Stimulated activated CD8-positive, alpha-beta memory T cell treated with anti-CD3 and anti-CD28 coated beads, Interleukin-15, amount 100 ng/mL, for 4 hours (primary cell): ENCODE measurements around the gene HOXB5.

Experiments
- DNase-seq, 2 donors: peaks; one replicate each; pipeline ENCODE4 v3.0.0-alpha.2; 2020; ENCODE audit warnings: low read depth in 2 of 2

The HOXB5 gene

DNA sequence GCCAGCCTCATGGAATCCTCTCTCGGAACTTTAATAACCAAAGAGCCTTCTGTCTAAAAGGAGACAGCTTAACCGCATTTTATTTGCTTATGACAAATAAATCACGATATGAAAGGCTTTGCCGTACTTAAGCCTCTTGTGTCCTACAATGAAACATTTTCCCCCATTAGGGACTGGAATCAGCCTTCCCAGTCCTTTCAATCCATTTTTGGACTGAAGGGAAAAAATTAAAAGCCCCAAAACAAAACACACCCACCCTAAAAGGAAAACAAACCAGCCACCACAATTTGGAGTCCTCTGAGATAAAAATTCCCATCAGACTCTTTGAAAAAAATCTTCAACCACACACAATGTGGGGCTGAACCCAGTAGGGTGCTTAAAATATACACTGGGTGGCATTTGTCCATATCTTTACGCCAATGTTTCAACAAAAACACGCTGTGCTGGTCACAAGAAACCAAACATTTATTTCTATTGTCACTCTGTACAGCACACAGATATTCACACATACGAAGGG is 18.5 kb downstream of the HOXB5 start:
- DNase-seq = no peak

DNA sequence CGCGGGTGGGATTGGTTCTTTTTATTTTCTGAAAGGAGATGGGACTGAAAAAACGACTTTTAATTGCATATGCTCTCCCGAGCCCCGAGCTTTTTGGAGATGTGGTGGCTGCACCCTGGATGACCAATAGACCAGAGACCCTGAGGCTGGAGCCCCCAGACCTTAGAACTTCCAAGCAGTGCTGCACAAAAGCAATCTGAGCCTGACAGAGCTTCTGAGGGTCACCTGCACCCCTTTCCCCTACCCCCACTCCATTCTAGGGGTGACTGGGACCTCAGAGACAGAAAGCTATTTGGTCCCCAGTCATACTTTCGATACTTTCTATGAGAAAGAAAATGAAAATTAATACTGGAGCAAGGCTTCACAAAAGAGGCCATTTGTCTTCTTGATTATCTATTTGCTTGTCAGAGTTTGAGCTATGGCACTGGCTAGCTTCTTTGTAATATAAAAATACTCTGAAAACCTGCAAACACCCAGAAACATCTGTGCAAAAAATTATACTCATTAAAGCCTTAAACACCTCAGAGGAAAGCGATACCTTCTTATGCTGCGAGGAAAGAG is 19.0 kb downstream of the HOXB5 start:
- DNase-seq = no peak

DNA sequence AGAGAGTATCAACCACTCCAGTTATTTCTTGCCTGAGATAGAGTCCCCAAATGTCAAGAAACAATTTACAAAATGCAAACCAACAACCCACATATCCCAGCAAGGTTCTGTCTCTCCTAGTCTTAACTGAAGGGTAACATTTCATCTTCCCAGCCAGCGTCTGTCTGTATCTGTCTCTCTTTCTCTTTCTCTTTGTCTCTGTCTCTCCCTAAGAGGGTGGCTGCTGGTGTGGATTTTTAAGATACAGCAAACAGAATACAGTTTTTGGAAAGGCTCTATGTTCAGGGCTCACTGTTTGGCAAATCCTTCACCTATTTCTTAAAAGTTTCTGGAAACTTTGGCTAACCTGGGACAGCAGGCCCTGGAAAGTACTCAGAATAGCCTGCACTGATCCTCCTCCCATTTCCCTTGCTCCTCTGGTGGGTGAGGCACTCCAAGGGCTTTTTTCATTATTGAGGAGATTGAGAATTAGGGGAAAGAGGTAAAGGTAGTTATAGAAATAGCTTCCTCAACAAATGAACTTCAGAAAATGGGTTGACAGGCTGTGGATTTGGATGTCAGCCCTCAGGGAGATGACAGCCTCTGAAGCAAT is 21.7 kb downstream of the HOXB5 start:
- no peak for DNase-seq

- no peak for DNase-seq
These were observed 22.4 kb downstream of the HOXB5 start for GRCh38 chr17:48571024-48571818.

DNA sequence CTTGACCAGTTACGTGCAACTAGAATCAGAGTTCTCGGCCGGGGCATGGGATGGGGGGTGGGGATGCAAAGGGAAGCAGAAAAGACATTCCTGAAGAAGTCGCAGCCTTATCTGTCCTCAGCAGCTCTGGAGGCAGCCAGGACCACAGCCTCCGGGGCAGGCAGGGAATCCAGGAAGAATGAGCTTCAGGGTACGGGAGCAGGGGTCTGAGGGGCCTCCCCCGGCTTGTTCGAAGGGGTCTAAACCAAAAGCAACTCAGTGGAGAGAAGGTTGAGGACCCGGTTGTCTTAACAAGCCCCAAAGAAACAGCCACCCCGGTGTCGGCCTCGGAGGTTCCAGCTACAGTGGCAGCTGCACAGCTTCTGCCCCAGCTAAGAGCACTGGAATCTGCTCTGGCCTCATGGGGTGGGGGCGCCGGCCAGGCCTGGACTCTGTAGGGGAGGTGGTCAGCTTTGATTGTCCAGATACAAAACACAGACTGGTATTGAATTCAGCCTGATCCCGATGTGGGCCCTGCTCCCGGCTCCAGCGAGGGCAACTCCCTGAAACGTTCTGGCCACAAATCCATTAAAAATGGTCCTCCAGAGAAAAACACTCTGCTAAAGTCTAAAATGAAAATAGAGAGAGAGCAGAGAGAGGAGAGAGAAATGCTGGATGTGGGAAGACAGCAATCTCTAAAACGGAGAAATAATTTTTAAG is 23.1 kb downstream of the HOXB5 start:
- DNase-seq = no peak

DNA sequence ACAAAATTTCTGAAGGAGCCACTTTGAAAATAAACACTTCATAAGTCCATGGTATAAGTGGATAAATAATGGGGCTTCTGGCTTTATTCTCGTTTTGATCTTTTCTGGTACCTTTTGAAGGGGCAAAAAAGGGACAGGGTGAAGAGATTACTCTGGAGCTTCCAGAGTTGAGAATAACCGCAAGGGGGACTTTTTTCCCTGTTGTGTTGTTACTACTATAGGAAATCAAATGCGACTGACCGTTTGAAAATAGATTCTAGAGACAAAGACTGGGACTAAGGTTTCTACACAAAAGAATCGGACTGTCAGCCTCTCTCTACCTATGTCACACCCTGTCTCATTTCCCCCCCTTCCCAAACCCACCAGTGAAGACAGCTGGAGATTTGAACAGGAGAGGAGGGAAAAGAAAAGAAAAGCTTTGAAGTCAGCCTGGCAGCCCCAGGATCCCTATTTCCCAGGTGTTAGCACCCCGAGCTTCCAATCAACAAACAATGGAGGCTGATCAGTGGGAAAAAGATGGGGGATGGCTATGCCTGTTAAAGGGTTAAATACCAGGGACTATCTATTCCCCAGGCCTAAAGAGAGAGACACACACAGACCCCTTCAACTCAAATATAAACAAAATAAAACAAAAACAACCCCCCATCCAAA is 23.8 kb downstream of the HOXB5 start:
- DNase-seq = no peak

- no peak for DNase-seq
These were observed 24.4 kb downstream of the HOXB5 start for GRCh38 chr17:48569240-48569582.

GRCh38 chr17:48568499-48569239 is 24.9 kb downstream of the HOXB5 start:
- no peak for DNase-seq

GRCh38 chr17:48567646-48568354 is 25.8 kb downstream of the HOXB5 start:
- no peak for DNase-seq

GRCh38 chr17:48567209-48567608 is 26.4 kb downstream of the HOXB5 start:
- DNase-seq = no peak

- DNase-seq = no peak
These were observed 26.9 kb downstream of the HOXB5 start for GRCh38 chr17:48566717-48567116.

DNA sequence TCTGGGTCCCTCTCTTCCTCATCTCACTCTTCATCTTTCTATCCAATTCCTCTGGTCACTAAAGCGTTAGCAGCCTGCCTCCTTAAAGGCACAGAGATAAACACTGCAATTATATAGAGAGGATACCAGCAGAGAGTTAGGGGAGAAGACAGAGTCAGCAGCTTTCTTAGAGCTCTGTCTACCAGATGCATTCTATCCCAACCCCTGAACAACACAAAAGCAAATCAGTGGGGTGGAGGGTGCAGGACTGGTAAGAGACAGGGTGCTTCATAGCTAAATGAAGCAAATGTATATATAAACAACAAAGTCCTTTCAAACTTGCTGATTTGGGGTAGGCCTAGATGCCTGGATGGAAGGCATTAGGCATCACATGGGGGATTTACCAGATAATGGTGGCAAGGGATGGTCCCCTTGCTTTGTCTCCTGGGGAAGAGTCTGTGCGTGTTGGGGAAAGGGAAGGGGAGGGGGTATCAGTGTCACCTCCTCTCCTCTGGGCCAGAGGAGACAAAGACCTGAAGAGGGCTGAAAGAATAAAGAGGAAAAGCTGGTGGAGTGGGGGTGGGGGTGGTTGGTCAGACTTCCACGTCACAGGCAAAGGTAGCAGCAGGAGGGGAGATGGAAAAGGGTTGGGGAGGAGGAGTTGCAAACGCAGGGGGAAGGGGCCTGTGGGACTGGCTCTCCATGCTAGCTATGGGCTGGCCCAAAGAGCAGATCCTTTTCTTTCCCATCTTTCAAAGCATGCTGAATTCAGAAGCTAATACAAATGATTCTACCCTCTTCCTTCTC is 27.5 kb downstream of the HOXB5 start:
- no peak for DNase-seq

GRCh38 chr17:48565022-48565554 is 28.5 kb downstream of the HOXB5 start:
- DNase-seq = no peak

DNA sequence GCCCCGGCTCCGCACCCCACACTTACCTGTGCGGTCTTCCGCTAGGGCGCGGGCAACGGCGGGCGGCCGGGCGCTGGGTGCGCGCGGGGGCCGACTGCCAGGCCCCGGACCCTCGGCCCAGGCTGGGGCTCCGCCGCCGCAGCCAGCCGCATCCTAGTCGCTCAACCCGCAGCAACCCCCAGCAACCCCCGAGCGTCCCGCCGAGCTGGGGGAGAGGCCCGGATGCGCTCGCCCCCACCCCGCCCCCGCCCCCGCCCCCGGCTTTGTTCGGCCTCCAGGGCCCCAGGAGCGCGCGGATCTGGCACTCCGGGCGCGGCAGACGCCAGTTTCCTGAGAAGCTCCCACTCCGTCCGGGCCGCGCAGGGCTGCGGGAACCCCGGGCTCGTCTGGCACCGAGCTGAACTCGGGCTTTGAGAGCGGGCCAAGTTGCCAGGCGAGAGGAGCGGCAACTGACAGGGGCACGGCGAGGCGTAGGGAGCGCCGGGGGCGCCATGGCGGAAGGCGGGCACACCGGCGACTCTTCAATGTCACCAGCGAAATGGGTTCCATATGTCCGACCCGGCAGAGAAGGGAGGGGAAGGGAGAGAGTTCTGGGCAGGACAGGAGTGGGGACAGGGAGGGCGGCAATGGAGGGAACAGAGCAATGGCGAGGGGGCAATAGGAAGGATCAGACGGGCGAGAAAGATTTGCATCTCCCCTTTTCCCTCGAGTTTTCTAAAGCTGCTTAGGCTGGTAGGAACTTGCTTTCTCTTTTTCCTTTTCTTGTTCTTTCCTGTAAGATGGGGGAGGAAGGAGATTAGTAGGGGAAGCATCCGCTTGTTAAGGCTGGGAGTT is 29.2 kb downstream of the HOXB5 start:
- DNase-seq = no peak

DNA sequence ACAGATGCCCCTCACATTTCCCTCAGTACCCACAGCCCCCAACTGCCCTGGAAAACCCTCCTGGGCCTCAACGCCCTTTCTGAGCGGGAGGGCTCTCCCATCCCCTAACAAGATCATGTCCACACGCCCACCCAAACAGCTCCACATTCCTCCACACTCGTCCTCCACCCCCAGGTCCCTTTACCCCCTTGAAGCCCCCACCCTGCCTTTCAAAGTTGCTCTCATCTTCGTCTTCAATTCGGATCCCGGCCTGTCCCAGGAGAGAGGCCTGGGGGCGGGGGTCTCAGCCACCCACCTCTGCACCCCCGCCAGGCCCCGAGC is 29.8 kb downstream of the HOXB5 start:
- no peak for DNase-seq

DNA sequence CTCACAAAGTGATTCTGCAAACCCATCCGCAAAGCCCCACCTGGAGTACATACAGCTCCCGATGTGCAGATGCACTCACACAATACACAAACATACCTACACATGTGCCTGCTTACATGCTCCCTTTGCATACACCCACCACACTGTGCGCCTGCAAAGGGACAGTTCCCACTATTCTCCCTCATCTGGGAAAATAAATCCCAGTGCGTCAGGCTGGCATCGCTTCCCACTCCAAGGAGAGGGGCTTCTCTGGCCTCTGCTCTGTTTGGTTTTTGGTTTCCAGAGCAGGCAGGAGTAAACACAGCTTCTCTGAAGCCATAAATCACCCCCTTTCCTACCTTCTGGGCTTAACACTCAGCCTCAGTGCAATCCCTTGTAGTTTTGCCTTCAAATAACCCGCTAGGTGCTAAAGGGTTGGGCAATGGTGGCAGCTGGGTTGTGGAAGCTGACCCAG is 30.2 kb downstream of the HOXB5 start:
- DNase-seq = no peak

- no peak for DNase-seq
These were observed 30.6 kb downstream of the HOXB5 start for GRCh38 chr17:48562934-48563333.

- no peak for DNase-seq
These were observed 31.4 kb downstream of the HOXB5 start for GRCh38 chr17:48561884-48562810.
